Right kidney (tissue), 1 donor: ENCODE measurements around the gene ZBTB24.

Source experiments
- DNase-seq: peaks from one replicate; pipeline ENCODE4 v3.0.0-alpha.2; 2016

ZBTB24 gene

GRCh38 chr6:109453156-109453555 lies 29.9 kb downstream of the ZBTB24 start:
- DNase-seq = no peak

GRCh38 chr6:109452181-109452580 lies 30.8 kb downstream of the ZBTB24 start:
- DNase-seq = no peak

GRCh38 chr6:109451376-109451775 lies 31.6 kb downstream of the ZBTB24 start:
- DNase-seq = no peak

GRCh38 chr6:109450801-109451200 lies 32.2 kb downstream of the ZBTB24 start:
- no peak for DNase-seq

GRCh38 chr6:109449795-109450673 lies 33.0 kb downstream of the ZBTB24 start:
- DNase-seq = no peak

- DNase-seq = no peak
Measured at GRCh38 chr6:109449064-109449794, 33.8 kb downstream of the ZBTB24 start.

- DNase-seq = no peak
Measured at GRCh38 chr6:109448615-109449014, 34.4 kb downstream of the ZBTB24 start.

GRCh38 chr6:109447878-109448555 lies 35.0 kb downstream of the ZBTB24 start:
- no peak for DNase-seq

- no peak for DNase-seq
Measured at GRCh38 chr6:109447087-109447486, 35.9 kb downstream of the ZBTB24 start.

GRCh38 chr6:109446541-109446940 lies 36.5 kb downstream of the ZBTB24 start:
- DNase-seq = no peak

GRCh38 chr6:109446072-109446471 lies 36.9 kb downstream of the ZBTB24 start:
- DNase-seq = no peak

- no peak for DNase-seq
Measured at GRCh38 chr6:109445382-109445781, 37.6 kb downstream of the ZBTB24 start.

- DNase-seq = no peak
Measured at GRCh38 chr6:109443425-109443950, 39.5 kb downstream of the ZBTB24 start.

GRCh38 chr6:109442393-109442924 lies 40.6 kb downstream of the ZBTB24 start:
- no peak for DNase-seq

GRCh38 chr6:109441069-109441816 lies 41.8 kb downstream of the ZBTB24 start:
- DNase-seq = no peak

GRCh38 chr6:109440331-109441068 lies 42.5 kb downstream of the ZBTB24 start, which contains the start of the genes PPIL6 and SMPD2:
TSS of gene PPIL6 (minus strand) at chr6:109440628. CDS start at chr6:109440590, 38 bp downstream.
TSS of gene SMPD2 (plus strand) at chr6:109440724. CDS start at chr6:109441122, 398 bp downstream.
- DNase-seq = peak; percentile 97

GRCh38 chr6:109436041-109436440 lies 47.0 kb downstream of the ZBTB24 start:
- no peak for DNase-seq

GRCh38 chr6:109434456-109434855 lies 48.6 kb downstream of the ZBTB24 start:
- no peak for DNase-seq

- DNase-seq = no peak
Measured at GRCh38 chr6:109429496-109429895, 53.5 kb downstream of the ZBTB24 start.

- DNase-seq = no peak
Measured at GRCh38 chr6:109428889-109429477, 54.0 kb downstream of the ZBTB24 start.
